HCT116 (cell line): ENCODE results near the gene SLC7A11. TPM values are rescaled to one million over a fixed set of nuclear protein-coding genes. Genes with fewer than 3 reads are reported as not detected.

Experiments
- ATAC-seq: fragments of 200-7000 bp; cut with Tn5 transposase; 2 replicates; pipeline ENCODE4 v1.9.1; 2020; ENCODE audit warnings: mild to moderate bottlenecking, moderate library complexity
- BruUV-seq: library from RNA; stranded (reverse); fragments of 400-500 nt; replicated peaks from 2 replicates; lab custom pipeline; 2021; lab: Mats Ljungman, UMichigan
- CTCF ChIA-PET: fragments of 300-600 bp; sonication (Branson Sonifier 250); formaldehyde crosslinking; loops from one replicate; lab custom pipeline; 2021; ENCODE audit warnings: antibody characterized with exemption; lab: Charles Lee
- POLR2A ChIA-PET: fragments of 300-600, 350-600 bp; sonication (Branson Sonifier 250); formaldehyde crosslinking; loops from one replicate; lab custom pipeline; 2021; ENCODE audit warnings: antibody characterized with exemption; lab: Charles Lee
- RAD21 ChIA-PET, 2 experiments: fragments of 300-600 bp; sonication (Branson Sonifier 250); formaldehyde crosslinking; loops; one replicate each; lab custom pipeline; 2023; ENCODE audit warnings: low total read pairs in 2 of 2; ENCODE audit not compliant: uncharacterized antibody in 2 of 2, unreplicated experiment in 2 of 2, low non-redundant PET in 1 of 2; lab: Charles Lee
- DNase-seq: peaks from one replicate; pipeline ENCODE4 v3.0.0-alpha.2; 2010; ENCODE audit warnings: low read depth, low spot score
- H2AFZ ChIP-seq: fragments of 200-600 bp; shearing (Covaris generic), sonication (generic); 2 replicates; pipeline ENCODE4 v1.6.1; 2017; ENCODE audit warnings: low read depth, mixed run types, mixed read lengths, antibody characterized with exemption, low read length; ENCODE audit not compliant: poor library complexity, severe bottlenecking
- H3K27ac ChIP-seq: 2 replicates; pipeline ENCODE4 v1.5.1; 2012; ENCODE audit warnings: low read depth, low read length
- H3K27me3 ChIP-seq: fragments of 200-600 bp; sonication (generic); 2 replicates; pipeline ENCODE4 v1.6.1; 2016; ENCODE audit warnings: mixed run types, low read length, mixed read lengths; ENCODE audit not compliant: insufficient read depth
- H3K36me3 ChIP-seq, 2 experiments: fragments of 200-500 bp in 1 of 2; fragments of 200-600 bp in 1 of 2; sonication (Bioruptor generic) in 1 of 2; sonication (generic) in 1 of 2; 2 replicates each; pipeline versions ENCODE4 v1.5.1 to v1.6.1; 2014 to 2016; ENCODE audit warnings: low read length in 2 of 2, inconsistent platforms in 1 of 2, mixed read lengths in 1 of 2, mixed run types in 1 of 2; ENCODE audit not compliant: insufficient read depth in 2 of 2, control insufficient read depth in 1 of 2
- H3K4me1 ChIP-seq, 2 experiments: fragments of 200-600 bp in 1 of 2; sonication (generic) in 1 of 2; 2 replicates each; pipeline versions ENCODE4 v1.5.1 to v1.6.1; 2012 to 2017; ENCODE audit warnings: low read length in 2 of 2, inconsistent platforms in 1 of 2, mild to moderate bottlenecking in 1 of 2, mixed read lengths in 1 of 2, mixed run types in 1 of 2, moderate library complexity in 1 of 2; ENCODE audit not compliant: insufficient read depth in 2 of 2, control insufficient read depth in 1 of 2
- H3K4me2 ChIP-seq: fragments of 200-600 bp; sonication (generic); 2 replicates; pipeline ENCODE4 v1.6.1; 2017; ENCODE audit warnings: mixed run types, low read length, mixed read lengths
- H3K4me3 ChIP-seq, 2 experiments: fragments of 200-600 bp in 1 of 2; sonication (generic) in 1 of 2; replicated peaks in 1 of 2; 2 replicates each; pipeline ENCODE4 v1.5.1; 2011 to 2016; ENCODE audit warnings: low read length in 2 of 2, control low read depth in 1 of 2, low read depth in 1 of 2, mild to moderate bottlenecking in 1 of 2, mixed read lengths in 1 of 2, mixed run types in 1 of 2
- H3K79me2 ChIP-seq: fragments of 200-600 bp; sonication (generic); 2 replicates; pipeline ENCODE4 v1.6.1; 2017; ENCODE audit warnings: mild to moderate bottlenecking, mixed run types, low read length, moderate library complexity, mixed read lengths; ENCODE audit not compliant: insufficient read depth
- H3K9ac ChIP-seq: fragments of 200-600 bp; sonication (generic); 2 replicates; pipeline ENCODE4 v1.6.1; 2016; ENCODE audit warnings: low read length, mixed read lengths
- H3K9me2 ChIP-seq: fragments of 200-600 bp; sonication (generic), shearing (Covaris generic); 2 replicates; pipeline ENCODE4 v1.6.1; 2017; ENCODE audit warnings: mixed run types, mild to moderate bottlenecking, moderate library complexity; ENCODE audit not compliant: insufficient read depth
- H3K9me3 ChIP-seq, 2 experiments: fragments of 200-500 bp in 1 of 2; fragments of 200-600 bp in 1 of 2; sonication (Bioruptor generic) in 1 of 2; sonication (generic) in 1 of 2; 2 replicates each; pipeline ENCODE4 v1.6.1; 2014 to 2017; ENCODE audit warnings: low read length in 2 of 2, mixed read lengths in 2 of 2, inconsistent platforms in 1 of 2, low read depth in 1 of 2, mild to moderate bottlenecking in 1 of 2, mixed run types in 1 of 2, moderate library complexity in 1 of 2; ENCODE audit not compliant: control insufficient read depth in 1 of 2, insufficient read depth in 1 of 2
- H4K20me1 ChIP-seq: fragments of 200-600 bp; sonication (generic), shearing (Covaris generic); 2 replicates; pipeline ENCODE4 v1.6.1; 2017; ENCODE audit warnings: mixed run types, mild to moderate bottlenecking, moderate library complexity; ENCODE audit not compliant: insufficient read depth
- CBX3 ChIP-seq: IDR thresholded peaks from 2 replicates; pipeline ENCODE4 v1.6.1; 2012; ENCODE audit warnings: low read depth
- CEBPB ChIP-seq: IDR thresholded peaks from 2 replicates; pipeline ENCODE4 v1.6.1; 2012; ENCODE audit warnings: low read depth
- EGR1 ChIP-seq: IDR thresholded peaks from 2 replicates; pipeline ENCODE4 v1.6.1; 2012; ENCODE audit warnings: low read depth
- ELF1 ChIP-seq: IDR thresholded peaks from 2 replicates; pipeline ENCODE4 v1.6.1; 2012; ENCODE audit warnings: low read depth, borderline replicate concordance
- EZH2 ChIP-seq: fragments of 200-600 bp; sonication (generic); IDR thresholded peaks from 2 replicates; pipeline ENCODE4 v1.6.1; 2017; ENCODE audit warnings: antibody characterized with exemption, mixed run types
- FOSL1 ChIP-seq: IDR thresholded peaks from 2 replicates; pipeline ENCODE4 v1.6.1; 2012; ENCODE audit warnings: low read depth
- JUND ChIP-seq: IDR thresholded peaks from 2 replicates; pipeline ENCODE4 v1.6.1; 2012
- POLR2A ChIP-seq: IDR thresholded peaks from 2 replicates; pipeline ENCODE4 v1.7.0; 2011; ENCODE audit warnings: borderline replicate concordance; ENCODE audit not compliant: insufficient read depth, insufficient read length; ENCODE audit errors: extremely low read depth
- REST ChIP-seq: IDR thresholded peaks from 2 replicates; pipeline ENCODE4 v1.6.1; 2012; ENCODE audit warnings: low read depth
- ZNF274 ChIP-seq: fragments of 200-500 bp; sonication (Bioruptor generic); IDR thresholded peaks from 2 replicates; pipeline ENCODE4 v1.6.1; 2014; ENCODE audit warnings: mild to moderate bottlenecking, low read depth, low read length, inconsistent platforms
- intact Hi-C: fragments of 100-400 bp; cut with micrococcal nuclease; formaldehyde crosslinking; loops from 2 replicates; pipeline ENCODE4 v1.10.0; 2022
- total RNA-seq: library from RNA; stranded (reverse); gene quantifications from one replicate; pipeline ENCODE4 v1.2.1, GENCODE V29; 2021; ENCODE audit not compliant: unreplicated experiment

SLC7A11 gene
- total RNA-seq, 1 experiment from 2014 or later = 45.8 TPM

- Histone ChIP-seq H3K27me3 (no peaks in the 10 kb centered on the region), H3K79me2 (no peaks in the 10 kb centered on the region), H3K9me3 (no peaks in the 10 kb centered on the region), H3K4me2 (no peak overlapping the region), H3K9me2 (no peaks in the 10 kb centered on the region), H3K4me3 (no peak overlapping the region), H2AFZ (no peak overlapping the region), H3K4me1 (no peaks in the 10 kb centered on the region), H3K9ac (no peak overlapping the region), H3K36me3 (no peaks in the 10 kb centered on the region), H3K27ac (no peak overlapping the region), H4K20me1 (no peaks in the 10 kb centered on the region)
- DNase-seq = no peak
- no TSS peak for BruUV-seq
- ChIA-PET RAD21 (no interaction called here), CTCF (no interaction called here), POLR2A (no interaction called here)
- ATAC-seq = no peak
- intact Hi-C loops = no loop called here
- no peak for TF ChIP-seq JUND
- TF ChIP-seq CBX3 = no peak
- TF ChIP-seq POLR2A = no peak
These were observed 24.8 kb upstream of the SLC7A11 start for GRCh38 chr4:138266948-138267347.

- Histone ChIP-seq H3K4me1 (peaks cover 0 to 9% of the 10 kb centered on the region in 2 experiments; a peak in 2 of 4 replicates), H3K4me2 (no peak overlapping the region), H3K79me2 (no peaks in the 10 kb centered on the region), H3K9ac (no peak overlapping the region), H3K36me3 (no peaks in the 10 kb centered on the region), H4K20me1 (no peaks in the 10 kb centered on the region), H3K27ac (no peak overlapping the region)
- no TSS peak for BruUV-seq
- RAD21 ChIA-PET = no interaction called here
- intact Hi-C loops = no loop called here
- POLR2A ChIA-PET = no interaction called here
- TF ChIP-seq REST = no peak
- TF ChIP-seq FOSL1 = no peak
- TF ChIP-seq ELF1 = no peak
- TF ChIP-seq CEBPB = no peak
- no peak for TF ChIP-seq EZH2
- no peak for TF ChIP-seq JUND
- TF ChIP-seq EGR1 = no peak
- TF ChIP-seq ZNF274 = no peak
- TF ChIP-seq, all 23 proteins: peak for 0
- Histone ChIP-seq H3K9me3 (no peaks in the 10 kb centered on the region), H3K27me3 (no peaks in the 10 kb centered on the region), H3K4me3 (no peak overlapping the region), H2AFZ (no peak overlapping the region), H3K9me2 (no peaks in the 10 kb centered on the region)
- no peak for DNase-seq
- ATAC-seq = no peak
- CTCF ChIA-PET = no interaction called here
These were observed 21.2 kb upstream of the SLC7A11 start for GRCh38 chr4:138263247-138263816.
